Vagina (tissue), 2 donors: ENCODE results near the gene APP. TPM values are rescaled to one million over a fixed set of nuclear protein-coding genes. Genes with fewer than 3 reads are reported as not detected.

ENCODE experiments used
- DNase-seq, 2 donors: peaks; one replicate each; pipeline ENCODE4 v3.0.0-alpha.2; 2017; ENCODE audit errors: extremely low spot score in 2 of 2
- H3K27ac ChIP-seq: fragments of 200-600 bp; sonication (generic); one replicate; pipeline ENCODE4 v1.5.1; 2019
- H3K27me3 ChIP-seq: fragments of 200-600 bp; sonication (generic); one replicate; pipeline ENCODE4 v1.5.1; 2019
- H3K36me3 ChIP-seq, 2 donors: fragments of 200-600 bp; sonication (generic); one replicate each; pipeline ENCODE4 v1.5.1; 2017 to 2019
- H3K4me1 ChIP-seq: fragments of 200-600 bp; sonication (generic); one replicate; pipeline ENCODE4 v1.5.1; 2019
- H3K4me3 ChIP-seq, 2 donors: fragments of 200-600 bp; sonication (generic); 1 replicate in 1 of 2; 2 replicates in 1 of 2; pipeline ENCODE4 v1.5.1; 2016 to 2019
- H3K9me3 ChIP-seq: fragments of 200-600 bp; sonication (generic); one replicate; pipeline ENCODE4 v1.5.1; 2019
- POLR2A ChIP-seq, 2 donors: fragments of 450-650 bp; IDR thresholded peaks; one replicate each; pipeline ENCODE4 v1.6.1; 2017; ENCODE audit warnings: antibody characterized with exemption in 2 of 2, mild to moderate bottlenecking in 2 of 2, moderate library complexity in 2 of 2
- POLR2AphosphoS5 ChIP-seq, 2 donors: sonication (generic); formaldehyde crosslinking; IDR thresholded peaks; one replicate each; pipeline ENCODE4 v1.9.0; 2017; ENCODE audit warnings: antibody characterized with exemption in 2 of 2, mild to moderate bottlenecking in 2 of 2, low read depth in 1 of 2; ENCODE audit not compliant: insufficient read depth in 1 of 2
- intact Hi-C: fragments of 100-400 bp; cut with DNase I; formaldehyde crosslinking; loops from one replicate; pipeline ENCODE4 v1.15.1; 2023
- total RNA-seq: library from RNA; depleted of rRNA; stranded (reverse); fragments of >200 nt; gene quantifications from one replicate; pipeline ENCODE4 v1.2.3, GENCODE V29; 2016
- TF ChIP-seq, protein P1 (sequence below), 3 experiments: fragments of 450-650 bp in 2 of 3; fragments of 200-600 bp in 1 of 3; sonication (generic) in 1 of 3; IDR thresholded peaks; one replicate each; pipeline ENCODE4 v1.5.1; 2017 to 2019; ENCODE audit warnings: antibody characterized with exemption in 3 of 3, mild to moderate bottlenecking in 2 of 3, moderate library complexity in 2 of 3

The APP gene
- total RNA-seq, 1 donor from 2014 or later = 315 TPM

DNA sequence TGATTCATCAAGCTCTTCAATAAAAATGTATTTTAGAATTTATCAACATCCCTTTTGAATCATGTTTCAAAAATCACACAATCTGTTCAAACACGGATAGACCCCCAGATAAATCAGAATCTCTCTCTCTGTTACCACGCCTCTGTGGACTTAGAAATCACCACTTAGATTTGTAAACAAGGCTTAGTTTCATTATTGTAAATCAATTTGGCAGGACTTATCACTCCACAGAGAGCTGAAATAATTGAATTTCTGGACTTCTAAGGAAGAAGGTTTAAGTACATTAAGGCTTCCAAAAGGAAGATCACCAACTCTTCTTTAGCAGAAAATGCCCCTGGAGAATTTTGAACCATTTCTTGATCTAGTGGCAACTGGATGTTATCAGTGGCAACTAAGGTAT is 100.4 kb downstream of the APP start:
- no peak overlapping the region for H3K27ac ChIP-seq
- intact Hi-C loops = no loop called here
- H3K4me1 ChIP-seq = peaks cover 24% of the 10 kb centered on the region

DNA sequence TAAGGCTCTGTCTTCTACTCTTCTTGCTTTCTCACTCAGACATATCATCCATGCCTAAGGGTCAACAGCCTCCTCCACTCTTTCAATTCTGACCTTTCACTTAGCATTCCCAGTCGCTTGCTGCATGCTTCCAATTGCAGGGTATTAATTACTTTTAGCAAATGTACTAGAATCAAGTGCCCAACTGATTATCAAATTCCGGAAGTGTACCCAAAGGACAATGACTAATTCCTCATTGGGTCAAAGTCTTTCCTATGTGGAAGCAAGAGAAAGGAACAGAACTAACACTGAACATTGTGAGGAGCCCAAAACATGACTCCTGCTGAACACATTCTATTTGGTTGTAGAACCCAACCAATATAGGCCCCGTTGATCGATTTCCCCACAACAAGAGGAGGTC is 101.8 kb downstream of the APP start:
- Histone ChIP-seq H3K27me3 (no peaks in the 10 kb centered on the region), H3K27ac (no peak overlapping the region), H3K36me3 (no peaks in the 10 kb centered on the region), H3K4me1 (peaks cover 24% of the 10 kb centered on the region), H3K9me3 (no peaks in the 10 kb centered on the region), H3K4me3 (no peak overlapping the region)
- no peak for DNase-seq
- TF ChIP-seq POLR2A (IDR thresholded peaks at IDR 0.05) = no peak
- TF ChIP-seq, protein P1, sequence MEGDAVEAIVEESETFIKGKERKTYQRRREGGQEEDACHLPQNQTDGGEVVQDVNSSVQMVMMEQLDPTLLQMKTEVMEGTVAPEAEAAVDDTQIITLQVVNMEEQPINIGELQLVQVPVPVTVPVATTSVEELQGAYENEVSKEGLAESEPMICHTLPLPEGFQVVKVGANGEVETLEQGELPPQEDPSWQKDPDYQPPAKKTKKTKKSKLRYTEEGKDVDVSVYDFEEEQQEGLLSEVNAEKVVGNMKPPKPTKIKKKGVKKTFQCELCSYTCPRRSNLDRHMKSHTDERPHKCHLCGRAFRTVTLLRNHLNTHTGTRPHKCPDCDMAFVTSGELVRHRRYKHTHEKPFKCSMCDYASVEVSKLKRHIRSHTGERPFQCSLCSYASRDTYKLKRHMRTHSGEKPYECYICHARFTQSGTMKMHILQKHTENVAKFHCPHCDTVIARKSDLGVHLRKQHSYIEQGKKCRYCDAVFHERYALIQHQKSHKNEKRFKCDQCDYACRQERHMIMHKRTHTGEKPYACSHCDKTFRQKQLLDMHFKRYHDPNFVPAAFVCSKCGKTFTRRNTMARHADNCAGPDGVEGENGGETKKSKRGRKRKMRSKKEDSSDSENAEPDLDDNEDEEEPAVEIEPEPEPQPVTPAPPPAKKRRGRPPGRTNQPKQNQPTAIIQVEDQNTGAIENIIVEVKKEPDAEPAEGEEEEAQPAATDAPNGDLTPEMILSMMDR (IDR thresholded peaks at IDR 0.05) = no peak
- no peak for TF ChIP-seq POLR2AphosphoS5 (IDR thresholded peaks at IDR 0.05; ENCODE audit: insufficient read depth in 1 of 2, low read depth in 1 of 2)
- intact Hi-C loops = no loop called here

More for the DNA sequence above, 100.4 kb downstream of the APP start:
- Histone ChIP-seq H3K27me3 (no peaks in the 10 kb centered on the region), H3K9me3 (no peaks in the 10 kb centered on the region), H3K36me3 (no peaks in the 10 kb centered on the region), H3K4me3 (no peak overlapping the region)
- DNase-seq = no peak
- TF ChIP-seq POLR2A (IDR thresholded peaks at IDR 0.05) (no peak), POLR2AphosphoS5 (IDR thresholded peaks at IDR 0.05; ENCODE audit: insufficient read depth in 1 of 2, low read depth in 1 of 2) (no peak)
- TF ChIP-seq, protein P1 (IDR thresholded peaks at IDR 0.05) = no peak

DNA sequence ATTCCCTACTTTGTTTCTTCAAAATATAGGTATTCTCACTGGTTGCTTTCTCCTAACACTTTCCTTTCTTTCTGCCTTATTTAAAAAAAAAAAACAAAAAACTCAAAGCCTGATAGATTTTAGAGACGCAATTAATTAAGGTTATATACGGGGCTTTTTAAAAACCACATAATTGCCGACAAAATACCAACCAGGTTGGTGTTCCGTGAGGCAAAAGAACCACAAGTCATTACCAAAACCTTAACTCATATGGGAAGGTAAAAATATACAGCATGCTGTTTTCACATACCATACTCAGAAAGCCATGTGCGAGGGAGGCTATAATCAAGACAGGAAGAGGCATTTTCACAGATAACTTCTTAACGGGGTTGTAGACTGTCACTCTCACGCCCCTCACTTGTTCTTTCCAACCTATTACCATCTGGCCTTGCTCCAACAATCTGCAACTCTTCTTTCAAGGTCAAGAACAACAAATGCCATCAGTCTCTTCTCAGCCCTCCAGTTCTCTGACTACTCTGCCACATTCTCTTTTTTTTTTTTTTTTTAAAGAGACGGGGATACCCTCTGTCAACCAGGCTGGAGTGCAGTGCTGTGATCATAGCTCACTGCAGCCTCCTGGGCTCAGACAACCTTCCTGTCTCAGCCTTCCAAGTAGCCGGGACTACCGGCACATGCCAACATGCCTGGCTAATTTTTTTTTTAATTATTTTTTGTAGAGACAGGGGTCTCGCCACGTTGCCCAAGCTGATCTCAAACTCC is 102.6 kb downstream of the APP start:
- Histone ChIP-seq H3K4me3 (no peak overlapping the region), H3K9me3 (no peaks in the 10 kb centered on the region), H3K36me3 (no peaks in the 10 kb centered on the region), H3K27ac (no peak overlapping the region), H3K27me3 (no peaks in the 10 kb centered on the region), H3K4me1 (peaks cover 24% of the 10 kb centered on the region)
- TF ChIP-seq POLR2AphosphoS5 (IDR thresholded peaks at IDR 0.05; ENCODE audit: insufficient read depth in 1 of 2, low read depth in 1 of 2) (no peak), POLR2A (IDR thresholded peaks at IDR 0.05) (no peak)
- TF ChIP-seq, protein P1 (IDR thresholded peaks at IDR 0.05) = no peak
- DNase-seq = no peak
- intact Hi-C loops = no loop called here

DNA sequence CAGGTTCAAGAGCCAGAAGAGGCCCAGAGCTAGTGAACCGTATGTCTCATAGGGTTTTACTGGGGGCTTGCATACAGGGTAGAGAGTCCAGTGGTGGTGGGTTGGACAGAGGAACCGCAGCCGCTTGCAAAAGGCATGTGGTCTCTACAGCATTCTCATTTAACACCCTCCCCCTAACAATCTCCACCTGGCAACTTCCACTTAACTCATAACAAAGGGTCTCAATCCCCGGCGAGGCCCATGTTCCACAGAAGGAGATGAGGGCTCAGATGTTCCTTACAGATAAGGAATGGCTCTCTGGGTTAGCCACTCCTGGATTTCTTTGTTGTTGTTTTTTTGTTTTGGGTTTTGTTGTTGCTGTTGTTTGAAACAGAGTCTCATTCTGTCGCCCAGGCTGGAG is 106.1 kb downstream of the APP start:
- intact Hi-C loops = no loop called here
- peaks cover 5% of the 10 kb centered on the region for H3K4me1 ChIP-seq
- DNase-seq = no peak
- H3K36me3 ChIP-seq = no peaks in the 10 kb centered on the region
- H3K9me3 ChIP-seq = no peaks in the 10 kb centered on the region
- no peak overlapping the region for H3K27ac ChIP-seq
- no peak overlapping the region for H3K4me3 ChIP-seq
- no peaks in the 10 kb centered on the region for H3K27me3 ChIP-seq
- TF ChIP-seq POLR2A (IDR thresholded peaks at IDR 0.05) (no peak), POLR2AphosphoS5 (IDR thresholded peaks at IDR 0.05; ENCODE audit: insufficient read depth in 1 of 2, low read depth in 1 of 2) (no peak)
- TF ChIP-seq, protein P1 (IDR thresholded peaks at IDR 0.05) = no peak

DNA sequence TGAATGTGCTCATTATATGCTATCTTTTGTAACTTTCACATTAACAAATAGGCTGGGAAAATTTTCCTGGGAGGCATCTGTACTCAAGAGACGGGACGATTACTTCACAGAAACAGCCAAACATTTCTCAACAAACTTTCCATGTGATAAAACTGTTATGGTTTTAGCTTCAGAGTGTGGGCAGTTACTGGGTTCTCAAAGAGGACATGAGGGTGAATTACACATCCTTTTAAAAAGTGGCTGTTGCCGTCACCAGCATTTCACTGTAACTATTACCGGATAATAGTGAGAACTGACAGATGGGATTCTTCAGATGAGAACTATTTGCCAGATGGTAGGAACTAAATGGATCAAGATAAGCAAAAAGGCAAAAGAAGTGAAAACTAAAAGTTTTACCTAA is 109.1 kb downstream of the APP start:
- Histone ChIP-seq H3K27ac (no peak overlapping the region), H3K4me1 (peaks cover 5% of the 10 kb centered on the region), H3K27me3 (no peaks in the 10 kb centered on the region), H3K36me3 (no peaks in the 10 kb centered on the region), H3K4me3 (no peak overlapping the region), H3K9me3 (no peaks in the 10 kb centered on the region)
- TF ChIP-seq POLR2A (IDR thresholded peaks at IDR 0.05) (no peak), POLR2AphosphoS5 (IDR thresholded peaks at IDR 0.05; ENCODE audit: insufficient read depth in 1 of 2, low read depth in 1 of 2) (peak; percentile 14 to 48)
- TF ChIP-seq, protein P1 (IDR thresholded peaks at IDR 0.05) = no peak
- intact Hi-C loops = no loop called here
- DNase-seq = no peak
